Endothelial cell of umbilical vein (primary cell): ENCODE measurements around the gene TTC39A. TPM values are rescaled to one million over a fixed set of nuclear protein-coding genes. Genes with fewer than 3 reads are reported as not detected.

Experiments
- BruUV-seq: library from RNA; stranded (reverse); fragments of 400-500 nt; replicated peaks from 2 replicates; lab custom pipeline; 2021; lab: Mats Ljungman, UMichigan
- CTCF ChIA-PET: fragments of 300-600, 350-600 bp; sonication (Branson Sonifier 250); formaldehyde crosslinking; loops from one replicate; lab custom pipeline; 2021; ENCODE audit warnings: antibody characterized with exemption, inconsistent platforms; lab: Charles Lee
- POLR2A ChIA-PET: fragments of 300-600, 350-600 bp; sonication (Branson Sonifier 250); formaldehyde crosslinking; loops from one replicate; lab custom pipeline; 2021; ENCODE audit warnings: antibody characterized with exemption, inconsistent platforms; lab: Charles Lee
- DNase-seq: peaks from one replicate; pipeline ENCODE4 v3.0.0-alpha.2; 2011; ENCODE audit warnings: low read depth, low spot score
- FAIRE-seq: peaks from 2 replicates; lab custom pipeline; 2011; peaks lifted over from hg19 to GRCh38; lab: Jason Lieb, UNC
- H2AFZ ChIP-seq: 2 replicates; pipeline ENCODE4 v1.6.0; 2012; ENCODE audit warnings: low read depth, low read length, control low read depth, inconsistent platforms
- H3K27ac ChIP-seq: 2 replicates; pipeline ENCODE4 v1.5.1; 2011; ENCODE audit warnings: low read depth, mild to moderate bottlenecking, control low read depth, low read length, moderate library complexity; ENCODE audit not compliant: insufficient read depth
- H3K27me3 ChIP-seq, 2 experiments: 2 replicates each; pipeline versions ENCODE4 v1.6.0 to v1.6.1; 2011; ENCODE audit warnings: low read length in 2 of 2, mixed read lengths in 1 of 2; ENCODE audit not compliant: control insufficient read depth in 2 of 2, insufficient read depth in 2 of 2
- H3K36me3 ChIP-seq, 2 experiments: 2 replicates in 1 of 2; 3 replicates in 1 of 2; pipeline ENCODE4 v1.5.1; 2011; ENCODE audit warnings: low read length in 2 of 2, mild to moderate bottlenecking in 1 of 2, moderate library complexity in 1 of 2; ENCODE audit not compliant: control insufficient read depth in 2 of 2, insufficient read depth in 2 of 2; ENCODE audit errors: extremely low read depth in 1 of 2
- H3K4me1 ChIP-seq: 3 replicates; pipeline ENCODE4 v1.5.1; 2011; ENCODE audit warnings: mild to moderate bottlenecking, low read length; ENCODE audit not compliant: control insufficient read depth, insufficient read depth; ENCODE audit errors: extremely low read depth
- H3K4me2 ChIP-seq: 2 replicates; pipeline ENCODE4 v1.6.1; 2011; ENCODE audit warnings: low read length, control low read depth, mixed read lengths; ENCODE audit not compliant: insufficient read depth
- H3K4me3 ChIP-seq, 3 experiments: fragments of 200-600 bp in 1 of 3; sonication (generic), shearing (Covaris generic) in 1 of 3; replicated peaks in 1 of 3; 2 replicates each; pipeline ENCODE4 v1.5.1; 2011 to 2016; ENCODE audit warnings: control low read depth in 3 of 3, low read length in 3 of 3, mild to moderate bottlenecking in 2 of 3, inconsistent platforms in 1 of 3, low read depth in 1 of 3, moderate library complexity in 1 of 3; ENCODE audit not compliant: insufficient read depth in 1 of 3
- H3K79me2 ChIP-seq: 2 replicates; pipeline ENCODE4 v1.6.0; 2012; ENCODE audit warnings: low read length, inconsistent platforms; ENCODE audit not compliant: control insufficient read depth, insufficient read depth
- H3K9ac ChIP-seq: replicated peaks from 2 replicates; pipeline ENCODE3; 2011; ENCODE audit warnings: low read length, control low read depth; ENCODE audit not compliant: insufficient read depth; ENCODE audit errors: extremely low read depth
- H3K9me1 ChIP-seq: replicated peaks from 3 replicates; pipeline ENCODE4 v1.6.0; 2011; ENCODE audit warnings: mild to moderate bottlenecking, low read length; ENCODE audit not compliant: control insufficient read depth, insufficient read depth; ENCODE audit errors: extremely low read depth
- H3K9me3 ChIP-seq: replicated peaks from 2 replicates; pipeline ENCODE4 v1.5.1; 2012; ENCODE audit warnings: low read length, inconsistent platforms; ENCODE audit not compliant: control insufficient read depth, insufficient read depth
- H4K20me1 ChIP-seq: replicated peaks from 2 replicates; pipeline ENCODE3; 2011; ENCODE audit warnings: mild to moderate bottlenecking, low read length; ENCODE audit not compliant: control insufficient read depth, insufficient read depth; ENCODE audit errors: extremely low read depth
- FOS ChIP-seq: IDR thresholded peaks from 2 replicates; pipeline ENCODE4 v1.6.1; 2011; ENCODE audit warnings: mild to moderate bottlenecking, low read length, moderate library complexity, borderline replicate concordance; ENCODE audit not compliant: insufficient read depth
- GATA2 ChIP-seq: IDR thresholded peaks from 2 replicates; pipeline ENCODE4 v1.7.0; 2011; ENCODE audit warnings: low read depth, mild to moderate bottlenecking, moderate library complexity, mixed read lengths, low read length; ENCODE audit not compliant: insufficient read length, insufficient read depth
- JUN ChIP-seq: IDR thresholded peaks from 2 replicates; pipeline ENCODE4 v1.6.1; 2011; ENCODE audit warnings: borderline replicate concordance, low read depth; ENCODE audit not compliant: insufficient read length, insufficient read depth
- MYC ChIP-seq: IDR thresholded peaks from one replicate; pipeline ENCODE4 v1.6.1; 2011; ENCODE audit warnings: mild to moderate bottlenecking, low read depth, low read length
- POLR2A ChIP-seq: IDR thresholded peaks from 2 replicates; pipeline ENCODE4 v1.6.1; 2012; ENCODE audit warnings: low read depth, mild to moderate bottlenecking, control low read depth, low read length
- POLR2AphosphoS5 ChIP-seq: IDR thresholded peaks from 2 replicates; pipeline ENCODE4 v1.6.1; 2012; ENCODE audit warnings: low read depth, mild to moderate bottlenecking, control low read depth, low read length, moderate library complexity; ENCODE audit not compliant: insufficient read depth
- dilution Hi-C: fragments of 300-500 bp; cut with MboI; formaldehyde crosslinking; loops from one replicate; pipeline ENCODE4 v1.15.0; 2019; ENCODE audit warnings: low sequenced_read_pairs; ENCODE audit not compliant: extremely low pct_ligation_motif_present
- intact Hi-C: fragments of 100-400 bp; cut with micrococcal nuclease; formaldehyde crosslinking; loops from one replicate; pipeline ENCODE4 v1.10.0; 2022
- polyA plus RNA-seq, 4 experiments: library from polyadenylated mRNA; depleted of rRNA in 3 of 4; stranded (reverse) in 3 of 4; unstranded in 1 of 4; fragments of >200 nt; gene quantifications; 2 replicates each; pipeline versions ENCODE4 v1.2.1 to v1.2.3, GENCODE V29; 2011 to 2012; ENCODE audit warnings: missing spikeins in 1 of 4
- total RNA-seq: library from RNA; stranded (reverse); gene quantifications from 2 replicates; pipeline ENCODE4 v1.2.3, GENCODE V29; 2021
- TF ChIP-seq, protein P1 (sequence below), 2 donors: IDR thresholded peaks; 1 replicate in 1 of 2; 2 replicates in 1 of 2; pipeline ENCODE4 v1.5.1; 2011; ENCODE audit warnings: low read length in 2 of 2, mild to moderate bottlenecking in 2 of 2, moderate library complexity in 2 of 2, control low read depth in 1 of 2, inconsistent platforms in 1 of 2, low read depth in 1 of 2; ENCODE audit not compliant: insufficient read depth in 1 of 2; ENCODE audit errors: extremely low read depth in 1 of 2

TTC39A gene
- total and polyA plus RNA-seq, 2 donors (not counting 3 experiments of a cell fraction or from before 2014, with no cell fraction given), result 1.1 to 1.7 TPM

DNA sequence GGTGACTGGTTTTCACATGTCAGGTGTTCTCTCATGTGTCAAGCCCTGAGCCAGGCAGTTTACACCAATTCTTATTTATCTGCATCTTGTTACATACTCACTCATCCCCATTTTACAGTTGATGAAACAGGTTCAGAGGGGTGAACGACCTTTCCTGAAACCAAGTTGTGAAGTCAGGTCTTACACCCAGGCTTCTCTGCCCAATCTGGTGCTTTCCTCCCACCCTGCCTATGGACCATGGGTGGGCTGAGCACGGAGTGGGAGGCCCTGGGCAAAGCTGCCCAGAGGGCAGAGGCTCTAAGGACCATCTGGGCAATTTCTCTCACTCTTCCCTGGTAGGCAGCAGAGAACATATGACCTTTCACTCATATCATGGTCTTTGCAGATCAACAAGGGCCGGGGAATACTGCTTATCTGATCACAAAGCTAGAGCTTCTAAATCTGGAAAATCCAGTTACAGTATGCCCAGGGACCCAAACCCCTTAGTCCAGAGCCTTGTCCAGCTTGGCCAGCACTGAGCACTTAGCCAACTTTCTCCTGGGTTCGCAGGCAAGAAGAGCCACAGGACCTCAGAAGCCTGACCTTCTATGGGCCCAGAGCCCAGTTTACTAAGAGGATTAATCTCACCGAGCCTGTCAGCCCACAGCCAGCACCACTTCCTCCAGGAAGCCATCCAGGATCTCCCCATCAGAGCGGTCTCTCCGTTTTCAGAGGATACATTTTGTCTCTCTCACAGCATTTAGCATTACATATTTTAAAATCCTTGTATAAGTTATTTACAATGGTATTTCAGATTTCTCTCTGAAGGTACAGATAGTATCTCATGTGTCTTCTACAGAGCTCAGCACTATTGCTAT lies 16.0 kb upstream of the TTC39A start:
- CTCF ChIA-PET, result interaction anchor here (0.7 to 0.8 kb wide), 2 partner anchors 8 to 12 kb away, joined by 3 to 4 read pairs; no protein-coding TSS in a partner anchor
- POLR2A ChIA-PET, result no interaction called here
- no peak overlapping the region for H3K27ac ChIP-seq
- no peaks in the 10 kb centered on the region for H3K4me1 ChIP-seq
- BruUV-seq, result no TSS peak
- FAIRE-seq (no peak), DNase-seq (no peak)
- no peaks in the 10 kb centered on the region for H3K9me3 ChIP-seq
- dilution Hi-C loops (no loop called here), intact Hi-C loops (no loop called here)
- no peaks in the 10 kb centered on the region for H4K20me1 ChIP-seq
- no peak overlapping the region for H3K4me3 ChIP-seq
- no peak overlapping the region for H2AFZ ChIP-seq
- no peak overlapping the region for H3K4me2 ChIP-seq
- no peaks in the 10 kb centered on the region for H3K79me2 ChIP-seq
- TF ChIP-seq, protein P1, sequence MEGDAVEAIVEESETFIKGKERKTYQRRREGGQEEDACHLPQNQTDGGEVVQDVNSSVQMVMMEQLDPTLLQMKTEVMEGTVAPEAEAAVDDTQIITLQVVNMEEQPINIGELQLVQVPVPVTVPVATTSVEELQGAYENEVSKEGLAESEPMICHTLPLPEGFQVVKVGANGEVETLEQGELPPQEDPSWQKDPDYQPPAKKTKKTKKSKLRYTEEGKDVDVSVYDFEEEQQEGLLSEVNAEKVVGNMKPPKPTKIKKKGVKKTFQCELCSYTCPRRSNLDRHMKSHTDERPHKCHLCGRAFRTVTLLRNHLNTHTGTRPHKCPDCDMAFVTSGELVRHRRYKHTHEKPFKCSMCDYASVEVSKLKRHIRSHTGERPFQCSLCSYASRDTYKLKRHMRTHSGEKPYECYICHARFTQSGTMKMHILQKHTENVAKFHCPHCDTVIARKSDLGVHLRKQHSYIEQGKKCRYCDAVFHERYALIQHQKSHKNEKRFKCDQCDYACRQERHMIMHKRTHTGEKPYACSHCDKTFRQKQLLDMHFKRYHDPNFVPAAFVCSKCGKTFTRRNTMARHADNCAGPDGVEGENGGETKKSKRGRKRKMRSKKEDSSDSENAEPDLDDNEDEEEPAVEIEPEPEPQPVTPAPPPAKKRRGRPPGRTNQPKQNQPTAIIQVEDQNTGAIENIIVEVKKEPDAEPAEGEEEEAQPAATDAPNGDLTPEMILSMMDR (IDR thresholded peaks at IDR 0.05; ENCODE audit: extremely low read depth in 1 of 2, insufficient read depth in 1 of 2, low read depth in 1 of 2, low read length in 2 of 2), result no peak
- no peak for TF ChIP-seq MYC
- no peak for TF ChIP-seq POLR2A
- H3K36me3 ChIP-seq, result no peaks in the 10 kb centered on the region
- peaks cover 17 to 19% of the 10 kb centered on the region in 2 experiments for H3K27me3 ChIP-seq
- no peaks in the 10 kb centered on the region for H3K9me1 ChIP-seq
- H3K9ac ChIP-seq, result no peak overlapping the region

DNA sequence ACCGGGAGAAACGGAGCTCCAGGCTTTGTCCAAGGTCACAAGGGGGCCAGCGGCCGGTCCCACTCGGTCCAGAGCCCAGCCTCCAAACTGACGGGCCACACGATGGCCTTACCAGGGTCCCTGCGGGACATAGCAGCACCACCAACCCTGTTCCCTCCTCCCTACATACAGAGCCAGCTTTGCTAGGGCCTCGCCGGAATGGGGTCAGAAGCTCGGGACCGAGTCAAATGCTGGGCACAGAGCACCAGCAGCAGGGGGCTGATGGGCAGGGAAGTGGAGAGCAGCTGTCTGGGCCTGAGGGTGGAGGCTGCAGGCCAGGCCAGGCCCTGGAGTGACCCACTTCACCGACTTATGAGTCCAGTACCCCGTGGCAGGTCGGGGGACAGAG lies 14.9 kb upstream of the TTC39A start:
- intact Hi-C loops (no loop called here), dilution Hi-C loops (no loop called here)
- no peaks in the 10 kb centered on the region for H3K9me3 ChIP-seq
- H3K4me3 ChIP-seq, result no peak overlapping the region
- no peaks in the 10 kb centered on the region for H3K9me1 ChIP-seq
- FAIRE-seq, result no peak
- no peaks in the 10 kb centered on the region for H3K4me1 ChIP-seq
- H2AFZ ChIP-seq, result no peak overlapping the region
- no peaks in the 10 kb centered on the region for H3K36me3 ChIP-seq
- H3K4me2 ChIP-seq, result no peak overlapping the region
- TF ChIP-seq GATA2 (no peak), FOS (no peak), JUN (no peak), MYC (no peak), POLR2AphosphoS5 (no peak)
- POLR2A ChIA-PET, result no interaction called here
- no peak overlapping the region for H3K9ac ChIP-seq
- no TSS peak for BruUV-seq
- H4K20me1 ChIP-seq, result no peaks in the 10 kb centered on the region
- no peak overlapping the region for H3K27ac ChIP-seq
- no peaks in the 10 kb centered on the region for H3K79me2 ChIP-seq
- no peak for DNase-seq
- H3K27me3 ChIP-seq, result peaks cover 17 to 19% of the 10 kb centered on the region in 2 experiments
- CTCF ChIA-PET, result interaction anchor here (0.5 to 1.2 kb wide), 4 partner anchors 10 to 703 kb away, joined by 3 to 4 read pairs (median 4); no protein-coding TSS in a partner anchor
